Transverse colon (tissue), 4 donors: ENCODE results near the gene AP4B1. TPM values are rescaled to one million over a fixed set of nuclear protein-coding genes. Genes with fewer than 3 reads are reported as not detected.
A peak's percentile ranks its signal among the peaks of the same experiment; 100 is the strongest.

Experiments
- DNase-seq: peaks from one replicate; pipeline ENCODE4 v3.0.0-alpha.2; 2019
- H3K27ac ChIP-seq, 4 donors: fragments of 200-600 bp; sonication (generic); 2 replicates each; pipeline ENCODE4 v1.5.1; 2016 to 2018; ENCODE audit warnings: inconsistent platforms in 4 of 4
- H3K27me3 ChIP-seq: fragments of 200-600 bp; sonication (generic); 2 replicates; pipeline ENCODE4 v1.5.1; 2017; ENCODE audit warnings: inconsistent platforms
- H3K36me3 ChIP-seq, 4 donors: fragments of 200-600 bp; sonication (generic); 2 replicates each; pipeline ENCODE4 v1.5.1; 2017 to 2019; ENCODE audit warnings: inconsistent platforms in 4 of 4
- H3K4me1 ChIP-seq, 4 donors: fragments of 200-600 bp; sonication (generic); 2 replicates each; pipeline ENCODE4 v1.5.1; 2017 to 2020; ENCODE audit warnings: inconsistent platforms in 4 of 4
- H3K4me3 ChIP-seq, 4 donors: fragments of 200-600 bp; sonication (generic); 1 replicate in 1 of 4; 2 replicates in 3 of 4; pipeline versions ENCODE4 v1.5.1 to v1.6.1; 2017 to 2019; ENCODE audit warnings: inconsistent platforms in 4 of 4
- H3K9me3 ChIP-seq, 2 donors: fragments of 200-600 bp; sonication (generic); 2 replicates each; pipeline ENCODE4 v1.5.1; 2017 to 2019; ENCODE audit warnings: inconsistent platforms in 2 of 2
- EP300 ChIP-seq: sonication (generic); formaldehyde crosslinking; IDR thresholded peaks from one replicate; pipeline ENCODE4 v1.6.1; 2017; ENCODE audit warnings: antibody characterized with exemption, low read depth
- POLR2A ChIP-seq: fragments of 450-650 bp; IDR thresholded peaks from one replicate; pipeline ENCODE4 v1.6.1; 2016; ENCODE audit warnings: antibody characterized with exemption, mild to moderate bottlenecking, moderate library complexity
- POLR2AphosphoS5 ChIP-seq, 3 donors: sonication (generic); formaldehyde crosslinking; IDR thresholded peaks; one replicate each; pipeline ENCODE4 v1.6.1; 2016; ENCODE audit warnings: antibody characterized with exemption in 3 of 3
- WGBS, 2 donors: methylation state at CpG; one replicate each; pipeline ENCODE4 v1.1.5; 2018; ENCODE audit warnings: low coverage in 1 of 2; 5-methylcytosine and 5-hydroxymethylcytosine counted together
- in situ Hi-C, 4 donors: fragments of 200-750 bp; cut with MboI; loops; one replicate each; pipeline versions ENCODE4 v1.15.0 to v1.15.1; 2017; ENCODE audit warnings: low sequenced_read_pairs in 3 of 4, low pct_ligation_motif_present in 1 of 4, low pct_unique_long_range_greater_than_20kb in 1 of 4
- intact Hi-C: fragments of 100-400 bp; cut with DNase I; formaldehyde crosslinking; loops from one replicate; pipeline ENCODE4 v1.15.1; 2023; ENCODE audit warnings: low total_unique reads
- total RNA-seq, 4 donors: library from RNA; depleted of rRNA; stranded (reverse); fragments of >200 nt; gene quantifications; one replicate each; pipeline ENCODE4 v1.1.0, GENCODE V29; 2016
- TF ChIP-seq, protein P1 (sequence below), 5 experiments: fragments of 200-600 bp in 3 of 5; fragments of 450-650 bp in 2 of 5; sonication (generic) in 3 of 5; IDR thresholded peaks; 1 replicate in 2 of 5; 2 replicates in 3 of 5; pipeline ENCODE4 v1.5.1; 2016 to 2017; ENCODE audit warnings: antibody characterized with exemption in 5 of 5, inconsistent platforms in 3 of 5, mild to moderate bottlenecking in 2 of 5, moderate library complexity in 1 of 5

AP4B1 gene
- total RNA-seq, 4 donors from 2014 or later: 7.2 to 37.2 (median 16.5) TPM

DNA sequence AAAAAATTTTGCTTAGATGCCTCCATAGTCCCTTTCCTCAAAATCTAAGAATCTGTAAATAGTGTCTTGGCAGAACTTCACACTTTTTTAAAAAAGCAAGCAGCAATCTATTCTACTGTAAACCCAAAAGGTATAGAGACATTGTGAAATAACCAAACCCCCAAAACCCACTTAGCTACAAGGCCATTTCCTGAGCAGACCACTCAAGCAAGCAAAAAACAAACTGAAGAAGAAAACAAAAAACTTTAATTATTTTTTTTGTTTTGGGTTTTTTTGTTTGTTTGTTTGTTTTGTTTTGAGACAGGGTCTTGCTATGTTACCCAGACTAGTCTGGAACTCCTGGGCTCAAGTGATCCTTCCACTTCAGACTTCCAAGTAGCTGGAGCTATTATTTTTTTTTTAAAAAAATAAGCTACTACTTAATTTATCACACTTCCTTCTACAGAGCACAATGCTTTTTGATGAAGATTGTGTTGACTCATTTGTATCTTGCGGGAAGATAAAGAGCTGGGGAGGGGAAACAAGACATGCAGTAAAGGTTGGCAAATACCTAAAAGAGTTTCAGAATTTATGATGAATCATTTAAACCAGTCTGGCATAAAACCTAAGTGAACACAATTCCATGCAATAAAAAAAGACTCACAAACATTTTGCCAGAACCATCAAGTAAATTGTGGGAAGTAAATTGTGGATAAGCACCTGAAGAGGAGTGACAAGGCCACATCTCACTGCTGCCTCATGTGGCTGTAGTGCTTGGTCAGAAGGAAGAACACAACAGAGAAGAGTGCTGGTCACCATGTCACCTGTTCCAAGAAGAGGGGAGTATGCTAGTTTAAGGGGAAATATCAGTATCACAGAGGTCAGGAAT is 30.4 kb downstream of the AP4B1 start:
- no peak for TF ChIP-seq POLR2AphosphoS5 (IDR thresholded peaks at IDR 0.05)
- TF ChIP-seq POLR2A: no peak
- TF ChIP-seq, protein P1, sequence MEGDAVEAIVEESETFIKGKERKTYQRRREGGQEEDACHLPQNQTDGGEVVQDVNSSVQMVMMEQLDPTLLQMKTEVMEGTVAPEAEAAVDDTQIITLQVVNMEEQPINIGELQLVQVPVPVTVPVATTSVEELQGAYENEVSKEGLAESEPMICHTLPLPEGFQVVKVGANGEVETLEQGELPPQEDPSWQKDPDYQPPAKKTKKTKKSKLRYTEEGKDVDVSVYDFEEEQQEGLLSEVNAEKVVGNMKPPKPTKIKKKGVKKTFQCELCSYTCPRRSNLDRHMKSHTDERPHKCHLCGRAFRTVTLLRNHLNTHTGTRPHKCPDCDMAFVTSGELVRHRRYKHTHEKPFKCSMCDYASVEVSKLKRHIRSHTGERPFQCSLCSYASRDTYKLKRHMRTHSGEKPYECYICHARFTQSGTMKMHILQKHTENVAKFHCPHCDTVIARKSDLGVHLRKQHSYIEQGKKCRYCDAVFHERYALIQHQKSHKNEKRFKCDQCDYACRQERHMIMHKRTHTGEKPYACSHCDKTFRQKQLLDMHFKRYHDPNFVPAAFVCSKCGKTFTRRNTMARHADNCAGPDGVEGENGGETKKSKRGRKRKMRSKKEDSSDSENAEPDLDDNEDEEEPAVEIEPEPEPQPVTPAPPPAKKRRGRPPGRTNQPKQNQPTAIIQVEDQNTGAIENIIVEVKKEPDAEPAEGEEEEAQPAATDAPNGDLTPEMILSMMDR (IDR thresholded peaks at IDR 0.05): peak; percentile 18 to 51 (median 35)
- H3K4me1 ChIP-seq: peaks cover 0 to 28% (median 5%) of the 10 kb centered on the region in 4 donors
- H3K27ac ChIP-seq: peak overlapping the region; percentile 23 to 50 (median 32)
- WGBS, 2 donors: 25 to 45% methylated on average over 1 of the region's 1 CpG
- no peaks in the 10 kb centered on the region for H3K9me3 ChIP-seq
- intact Hi-C loops (no loop called here), in situ Hi-C loops (no loop called here)
- DNase-seq: peak; percentile 49
- no peaks in the 10 kb centered on the region for H3K27me3 ChIP-seq
- no peaks in the 10 kb centered on the region for H3K36me3 ChIP-seq
- no peak overlapping the region for H3K4me3 ChIP-seq

DNA sequence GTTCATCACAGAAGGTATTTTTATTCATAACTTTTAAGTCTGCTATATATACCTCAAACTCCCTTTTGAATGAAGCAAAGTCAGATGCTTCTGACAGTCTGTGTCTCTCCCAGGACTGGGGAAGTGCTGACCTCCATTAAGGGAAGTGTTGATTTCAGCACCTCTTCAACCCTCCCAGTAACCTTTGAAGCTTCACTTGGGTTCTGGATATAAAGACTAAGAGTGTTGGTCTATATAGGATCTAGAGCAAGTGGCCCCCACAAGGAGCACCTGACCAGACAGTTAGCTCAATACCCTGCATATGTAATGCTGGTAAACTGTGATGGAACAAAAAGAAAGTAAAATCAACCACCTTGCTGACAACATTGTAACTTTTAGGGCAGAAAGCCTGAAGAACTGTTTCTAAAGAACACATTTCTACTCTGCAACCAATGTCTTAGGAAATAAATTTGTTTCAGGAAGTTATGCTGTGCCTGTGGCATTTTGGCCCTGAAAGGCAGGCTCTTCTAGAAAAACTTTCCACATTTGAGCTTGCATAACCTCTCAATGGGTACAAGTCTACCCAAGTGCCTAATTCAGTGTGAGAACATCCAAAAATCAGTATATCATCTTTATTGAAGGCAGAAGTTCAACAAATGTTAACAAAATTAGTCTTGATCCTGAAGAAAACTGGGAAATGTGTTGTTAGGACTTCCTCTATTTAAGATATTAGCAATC is 32.2 kb downstream of the AP4B1 start:
- H3K4me3 ChIP-seq: no peak overlapping the region
- intact Hi-C loops (no loop called here), in situ Hi-C loops (no loop called here)
- peaks cover 0 to 28% (median 5%) of the 10 kb centered on the region in 4 donors for H3K4me1 ChIP-seq
- no peak for TF ChIP-seq EP300
- no peak for TF ChIP-seq POLR2AphosphoS5 (IDR thresholded peaks at IDR 0.05)
- TF ChIP-seq, protein P1 (IDR thresholded peaks at IDR 0.05): no peak
- no peak for TF ChIP-seq POLR2A
- no peaks in the 10 kb centered on the region for H3K27me3 ChIP-seq
- DNase-seq: no peak
- no peaks in the 10 kb centered on the region for H3K36me3 ChIP-seq
- peak overlapping the region; percentile 63 to 72 (median 67) for H3K27ac ChIP-seq
- H3K9me3 ChIP-seq: no peaks in the 10 kb centered on the region

GRCh38 chr1:113871597-113872113 is 32.9 kb downstream of the AP4B1 start, which contains the start of gene PTPN22:
Gene PTPN22 (minus strand): TSS chr1:113871712.
- H3K27me3 ChIP-seq: no peaks in the 10 kb centered on the region
- TF ChIP-seq POLR2A (peak; percentile 54), POLR2AphosphoS5 (IDR thresholded peaks at IDR 0.05) (peak; percentile 42 to 69 (median 67))
- TF ChIP-seq, protein P1 (IDR thresholded peaks at IDR 0.05): no peak
- H3K4me1 ChIP-seq: peaks cover 0 to 26% (median 5%) of the 10 kb centered on the region in 4 donors
- 80 to 85% methylated on average over 1 to 4 of the region's 4 CpGs for WGBS, 2 donors
- H3K4me3 ChIP-seq: peak within 1 kb of the TSS in 1 of 4 donors; percentile 28
- intact Hi-C loops (no loop called here), in situ Hi-C loops (no loop called here)
- no peaks in the 10 kb centered on the region for H3K36me3 ChIP-seq
- DNase-seq: peak; percentile 72
- H3K27ac ChIP-seq: peak within 1 kb of the TSS; percentile 63 to 72 (median 67)
- H3K9me3 ChIP-seq: no peaks in the 10 kb centered on the region

DNA sequence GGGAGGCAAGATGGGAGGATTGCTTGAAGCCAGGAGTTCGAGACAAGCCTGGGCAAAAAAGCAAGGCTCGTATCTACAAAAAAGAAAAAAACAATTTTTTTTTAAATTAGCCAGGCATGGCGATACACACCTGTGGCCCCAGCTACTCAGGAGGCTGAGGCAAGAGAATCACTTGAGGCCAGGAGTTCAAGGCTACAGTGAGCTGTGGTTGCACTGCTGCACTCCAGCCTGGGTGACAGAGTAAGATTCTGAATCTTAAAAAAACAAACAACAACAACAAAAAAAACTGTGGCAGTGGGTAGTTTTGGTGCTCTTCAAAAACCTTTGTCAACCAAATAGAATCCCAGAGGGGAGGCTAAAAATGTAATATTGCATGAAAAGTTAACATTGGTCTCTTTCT is 33.8 kb downstream of the AP4B1 start:
- in situ Hi-C loops (no loop called here), intact Hi-C loops (no loop called here)
- Histone ChIP-seq H3K27me3 (no peaks in the 10 kb centered on the region), H3K36me3 (no peaks in the 10 kb centered on the region), H3K4me1 (peaks cover 0 to 18% (median 5%) of the 10 kb centered on the region in 4 donors), H3K9me3 (no peaks in the 10 kb centered on the region), H3K4me3 (peak overlapping the region in 1 of 4 donors; percentile 28), H3K27ac (peak overlapping the region; percentile 50 to 72 (median 62))
- TF ChIP-seq, protein P1 (IDR thresholded peaks at IDR 0.05): no peak
- no peak for TF ChIP-seq POLR2AphosphoS5 (IDR thresholded peaks at IDR 0.05)
- TF ChIP-seq POLR2A: no peak
- no peak for TF ChIP-seq EP300
- DNase-seq: no peak
- WGBS, 2 donors: 77 to 85% methylated on average over 3 of the region's 3 CpGs
